Hepatocyte (in vitro differentiated cells): ENCODE data around the gene PRPF19. TPM values are rescaled to one million over a fixed set of nuclear protein-coding genes. Genes with fewer than 3 reads are reported as not detected.

Source experiments
- DNase-seq: peaks from one replicate; pipeline ENCODE4 v3.0.0-alpha.2; 2016; ENCODE audit warnings: low spot score
- H2AFZ ChIP-seq: fragments of 200-600 bp; sonication (generic); 2 replicates; pipeline ENCODE4 v1.6.0; 2016; ENCODE audit warnings: antibody characterized with exemption, mild to moderate bottlenecking
- H3K27ac ChIP-seq: fragments of 200-600 bp; sonication (generic); 2 replicates; pipeline ENCODE4 v1.5.1; 2016; ENCODE audit warnings: mild to moderate bottlenecking
- H3K27me3 ChIP-seq: fragments of 200-600 bp; sonication (generic); 2 replicates; pipeline ENCODE4 v1.6.1; 2016
- H3K36me3 ChIP-seq: fragments of 200-600 bp; sonication (generic); replicated peaks from 2 replicates; pipeline ENCODE4 v1.5.1; 2016; ENCODE audit warnings: low read depth; ENCODE audit not compliant: insufficient read depth
- H3K4me1 ChIP-seq: fragments of 200-600 bp; sonication (generic); 2 replicates; pipeline ENCODE4 v1.5.1; 2016; ENCODE audit warnings: mild to moderate bottlenecking, moderate library complexity; ENCODE audit not compliant: insufficient read depth
- H3K4me2 ChIP-seq: fragments of 200-600 bp; sonication (generic); 2 replicates; pipeline ENCODE4 v1.6.0; 2016
- H3K4me3 ChIP-seq: fragments of 200-600 bp; sonication (generic); 2 replicates; pipeline ENCODE4 v1.5.1; 2016; ENCODE audit warnings: mild to moderate bottlenecking
- H3K79me2 ChIP-seq: fragments of 200-600 bp; sonication (generic); 2 replicates; pipeline ENCODE4 v1.6.0; 2017; ENCODE audit warnings: mild to moderate bottlenecking
- H3K9me2 ChIP-seq: fragments of 200-600 bp; sonication (generic); replicated peaks from 2 replicates; pipeline ENCODE4 v1.6.0; 2017; ENCODE audit warnings: mild to moderate bottlenecking; ENCODE audit not compliant: insufficient read depth
- H3K9me3 ChIP-seq: fragments of 200-600 bp; sonication (generic); 2 replicates; pipeline ENCODE4 v1.5.1; 2016; ENCODE audit warnings: low read depth, mild to moderate bottlenecking
- H4K20me1 ChIP-seq: fragments of 200-600 bp; sonication (generic); 2 replicates; pipeline ENCODE4 v1.6.0; 2016; ENCODE audit warnings: mild to moderate bottlenecking; ENCODE audit not compliant: insufficient read depth, poor library complexity, severe bottlenecking
- EZH2 ChIP-seq: fragments of 200-600 bp; sonication (generic); IDR thresholded peaks from 2 replicates; pipeline ENCODE4 v1.6.1; 2016; ENCODE audit warnings: antibody characterized with exemption, mild to moderate bottlenecking, borderline replicate concordance
- EZH2phosphoT487 ChIP-seq: fragments of 200-600 bp; sonication (generic); IDR thresholded peaks from one replicate; pipeline ENCODE4 v1.6.1; 2018; ENCODE audit warnings: antibody characterized with exemption, mild to moderate bottlenecking, low read depth, moderate library complexity; ENCODE audit not compliant: unreplicated experiment, severe bottlenecking
- WGBS: methylation state at CpG from one replicate; pipeline ENCODE4 v1.1.6; 2016; ENCODE audit warnings: low lambda C conversion rate; ENCODE audit errors: missing lambda C conversion rate; 5-methylcytosine and 5-hydroxymethylcytosine counted together
- polyA plus RNA-seq: library from polyadenylated mRNA; unstranded; fragments of >200 nt; fragmentation: Nextera tagmentation; extraction: Ambion mirVana; gene quantifications from 2 replicates; pipeline ENCODE4 v1.2.1, GENCODE V29; 2016
- total RNA-seq: library from RNA; depleted of rRNA; stranded (reverse); fragments of >200 nt; gene quantifications from 2 replicates; pipeline ENCODE4 v1.2.3, GENCODE V29; 2014
- TF ChIP-seq, protein P1 (sequence below): fragments of 200-600 bp; sonication (generic); IDR thresholded peaks from 2 replicates; pipeline ENCODE4 v1.5.1; 2016; ENCODE audit warnings: antibody characterized with exemption, mild to moderate bottlenecking; ENCODE audit not compliant: poor library complexity

The PRPF19 gene
- total and polyA plus RNA-seq, 2 experiments from 2014 or later = 19.3 to 53.8 TPM

GRCh38 chr11:60908803-60909202 is 2.4 kb upstream of the PRPF19 start:
- TF ChIP-seq, protein P1, sequence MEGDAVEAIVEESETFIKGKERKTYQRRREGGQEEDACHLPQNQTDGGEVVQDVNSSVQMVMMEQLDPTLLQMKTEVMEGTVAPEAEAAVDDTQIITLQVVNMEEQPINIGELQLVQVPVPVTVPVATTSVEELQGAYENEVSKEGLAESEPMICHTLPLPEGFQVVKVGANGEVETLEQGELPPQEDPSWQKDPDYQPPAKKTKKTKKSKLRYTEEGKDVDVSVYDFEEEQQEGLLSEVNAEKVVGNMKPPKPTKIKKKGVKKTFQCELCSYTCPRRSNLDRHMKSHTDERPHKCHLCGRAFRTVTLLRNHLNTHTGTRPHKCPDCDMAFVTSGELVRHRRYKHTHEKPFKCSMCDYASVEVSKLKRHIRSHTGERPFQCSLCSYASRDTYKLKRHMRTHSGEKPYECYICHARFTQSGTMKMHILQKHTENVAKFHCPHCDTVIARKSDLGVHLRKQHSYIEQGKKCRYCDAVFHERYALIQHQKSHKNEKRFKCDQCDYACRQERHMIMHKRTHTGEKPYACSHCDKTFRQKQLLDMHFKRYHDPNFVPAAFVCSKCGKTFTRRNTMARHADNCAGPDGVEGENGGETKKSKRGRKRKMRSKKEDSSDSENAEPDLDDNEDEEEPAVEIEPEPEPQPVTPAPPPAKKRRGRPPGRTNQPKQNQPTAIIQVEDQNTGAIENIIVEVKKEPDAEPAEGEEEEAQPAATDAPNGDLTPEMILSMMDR = no peak
- TF ChIP-seq EZH2phosphoT487 (no peak), EZH2 (no peak)
- Histone ChIP-seq H2AFZ (no peak overlapping the region), H3K27ac (no peak overlapping the region), H3K36me3 (no peaks in the 10 kb centered on the region), H3K27me3 (no peaks in the 10 kb centered on the region), H4K20me1 (peaks cover 12% of the 10 kb centered on the region), H3K9me2 (no peaks in the 10 kb centered on the region), H3K9me3 (no peaks in the 10 kb centered on the region), H3K79me2 (peaks cover 22% of the 10 kb centered on the region), H3K4me1 (peaks cover 14% of the 10 kb centered on the region), H3K4me3 (no peak overlapping the region), H3K4me2 (no peak overlapping the region)
- WGBS = 60% methylated on average over 1 of the region's 1 CpG
- no peak for DNase-seq

DNA sequence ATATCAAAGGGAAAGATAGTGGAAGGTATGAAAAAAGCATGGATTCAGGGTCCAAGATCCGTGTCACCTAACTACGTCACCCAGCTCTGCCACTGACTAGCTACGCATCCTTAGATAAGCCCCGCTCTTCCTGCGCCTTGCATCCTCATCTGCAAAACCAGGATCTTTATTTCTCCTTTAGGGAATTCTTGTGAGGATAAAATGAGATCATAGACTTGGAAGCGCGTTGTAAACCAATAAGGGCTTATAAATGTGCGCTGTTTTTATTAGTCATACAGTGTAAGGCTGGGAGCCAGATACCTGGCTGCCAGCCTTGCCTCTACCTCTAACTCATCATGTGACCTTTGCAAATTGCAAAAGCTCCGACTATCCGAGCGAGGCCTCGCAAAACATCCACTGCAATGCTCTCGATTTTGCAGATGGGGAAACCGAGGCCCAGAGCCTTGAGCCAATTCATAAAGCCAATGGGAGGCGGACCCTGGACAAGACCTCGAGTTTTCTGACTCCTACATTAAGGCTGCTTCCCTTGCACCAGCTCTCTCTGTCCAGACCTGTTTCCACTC is 753 bp downstream of the PRPF19 start:
- TF ChIP-seq EZH2 (no peak), EZH2phosphoT487 (no peak)
- TF ChIP-seq, protein P1 = no peak
- H3K4me3 ChIP-seq = peak overlapping the region; percentile 52
- peak; percentile 53 for DNase-seq
- no peaks in the 10 kb centered on the region for H3K9me2 ChIP-seq
- H3K27me3 ChIP-seq = no peaks in the 10 kb centered on the region
- peak overlapping the region; percentile 89 for H3K4me2 ChIP-seq
- H3K27ac ChIP-seq = peak overlapping the region; percentile 91
- H3K9me3 ChIP-seq = no peaks in the 10 kb centered on the region
- peaks cover 16% of the 10 kb centered on the region for H4K20me1 ChIP-seq
- peak overlapping the region; percentile 35 for H2AFZ ChIP-seq
- H3K4me1 ChIP-seq = peaks cover 14% of the 10 kb centered on the region
- no peaks in the 10 kb centered on the region for H3K36me3 ChIP-seq
- H3K79me2 ChIP-seq = peaks cover 37% of the 10 kb centered on the region
- WGBS = 6% methylated on average over 16 of the region's 16 CpGs

DNA sequence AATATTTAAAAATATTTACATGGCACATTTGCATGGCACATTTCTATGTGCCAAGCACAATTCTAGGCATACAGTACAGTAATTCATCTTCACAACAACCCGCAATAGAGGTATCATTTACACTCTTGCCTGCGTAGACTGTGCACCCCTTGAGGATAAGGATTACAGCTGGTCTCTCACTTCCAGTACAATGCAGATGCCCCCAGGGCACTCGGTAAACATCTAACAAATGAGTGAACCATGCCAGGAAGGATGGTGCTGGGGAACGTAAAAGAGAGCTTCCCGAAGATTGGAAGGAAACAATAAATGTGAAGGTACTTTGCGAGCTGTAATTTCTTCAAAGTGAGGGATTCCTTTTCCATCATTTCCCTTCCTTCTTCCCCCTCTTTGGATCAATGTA is 1.3 kb downstream of the PRPF19 start:
- H3K79me2 ChIP-seq = peaks cover 37% of the 10 kb centered on the region
- no peak for TF ChIP-seq EZH2
- TF ChIP-seq, protein P1 = no peak
- TF ChIP-seq EZH2phosphoT487 = no peak
- peak overlapping the region; percentile 91 for H3K27ac ChIP-seq
- peak overlapping the region; percentile 8 for H2AFZ ChIP-seq
- H3K9me2 ChIP-seq = no peaks in the 10 kb centered on the region
- no peaks in the 10 kb centered on the region for H3K27me3 ChIP-seq
- H3K9me3 ChIP-seq = no peaks in the 10 kb centered on the region
- H4K20me1 ChIP-seq = peaks cover 16% of the 10 kb centered on the region
- H3K4me1 ChIP-seq = peaks cover 14% of the 10 kb centered on the region
- H3K4me2 ChIP-seq = peak overlapping the region; percentile 89
- no peaks in the 10 kb centered on the region for H3K36me3 ChIP-seq
- WGBS = 50% methylated on average over 6 of the region's 6 CpGs
- peak overlapping the region; percentile 52 for H3K4me3 ChIP-seq
- no peak for DNase-seq

- 99% methylated on average over 11 of the region's 11 CpGs for WGBS
- no peaks in the 10 kb centered on the region for H3K36me3 ChIP-seq
Measured at GRCh38 chr11:60902625-60903024, 3.8 kb downstream of the PRPF19 start.

More at GRCh38 chr11:60902625-60903024, 3.8 kb downstream of the PRPF19 start:
- peaks cover 14% of the 10 kb centered on the region for H3K4me1 ChIP-seq
- TF ChIP-seq EZH2 (no peak), EZH2phosphoT487 (no peak)
- TF ChIP-seq, protein P1 = no peak
- no peak overlapping the region for H3K27ac ChIP-seq
- H2AFZ ChIP-seq = no peak overlapping the region
- no peaks in the 10 kb centered on the region for H3K9me3 ChIP-seq
- no peak overlapping the region for H3K4me3 ChIP-seq
- H3K79me2 ChIP-seq = peaks cover 37% of the 10 kb centered on the region
- no peaks in the 10 kb centered on the region for H3K27me3 ChIP-seq
- no peak for DNase-seq
- no peaks in the 10 kb centered on the region for H3K9me2 ChIP-seq
- peaks cover 16% of the 10 kb centered on the region for H4K20me1 ChIP-seq
- no peak overlapping the region for H3K4me2 ChIP-seq
